ENCODE data around the gene ADCY1.

DNA sequence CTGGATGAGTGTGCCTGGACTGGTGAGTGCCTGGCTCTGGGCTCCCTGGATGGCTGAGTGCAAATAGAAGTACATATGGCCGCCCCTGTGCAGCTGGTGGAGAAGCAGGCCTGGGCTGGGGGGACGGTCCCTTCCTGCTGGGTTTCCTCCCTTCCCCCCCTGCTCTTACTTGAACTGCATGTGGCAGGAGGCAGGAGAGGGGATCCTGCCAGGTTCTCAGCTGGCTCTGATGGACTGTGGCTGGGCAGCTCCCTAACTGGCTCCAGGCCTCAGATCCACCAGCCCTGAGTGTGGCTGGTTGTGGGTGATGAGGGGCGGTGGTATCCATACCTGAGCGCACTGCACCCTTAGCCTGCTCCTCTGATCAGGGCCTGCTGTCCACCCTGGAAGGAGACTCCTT is 26.9 kb downstream of the ADCY1 start:
- TF ChIP-seq CTCF (IDR thresholded peaks at IDR 0.05) (no peak), POLR2AphosphoS5 (IDR thresholded peaks at IDR 0.05) (no peak)
